Esophagus squamous epithelium (tissue), 4 donors: ENCODE results near the gene ICAM3.

Experiments
- POLR2A ChIP-seq, 4 donors: fragments of 450-650 bp; IDR thresholded peaks; one replicate each; pipeline ENCODE4 v1.6.1; 2017; ENCODE audit warnings: antibody characterized with exemption in 4 of 4, mild to moderate bottlenecking in 4 of 4, moderate library complexity in 3 of 4
- TF ChIP-seq, protein P1 (sequence below), 6 experiments: fragments of 450-650 bp in 4 of 6; fragments of 200-600 bp in 2 of 6; sonication (generic) in 2 of 6; IDR thresholded peaks; one replicate each; pipeline ENCODE4 v1.5.1; 2016 to 2019; ENCODE audit warnings: antibody characterized with exemption in 6 of 6, mild to moderate bottlenecking in 4 of 6, moderate library complexity in 4 of 6

DNA sequence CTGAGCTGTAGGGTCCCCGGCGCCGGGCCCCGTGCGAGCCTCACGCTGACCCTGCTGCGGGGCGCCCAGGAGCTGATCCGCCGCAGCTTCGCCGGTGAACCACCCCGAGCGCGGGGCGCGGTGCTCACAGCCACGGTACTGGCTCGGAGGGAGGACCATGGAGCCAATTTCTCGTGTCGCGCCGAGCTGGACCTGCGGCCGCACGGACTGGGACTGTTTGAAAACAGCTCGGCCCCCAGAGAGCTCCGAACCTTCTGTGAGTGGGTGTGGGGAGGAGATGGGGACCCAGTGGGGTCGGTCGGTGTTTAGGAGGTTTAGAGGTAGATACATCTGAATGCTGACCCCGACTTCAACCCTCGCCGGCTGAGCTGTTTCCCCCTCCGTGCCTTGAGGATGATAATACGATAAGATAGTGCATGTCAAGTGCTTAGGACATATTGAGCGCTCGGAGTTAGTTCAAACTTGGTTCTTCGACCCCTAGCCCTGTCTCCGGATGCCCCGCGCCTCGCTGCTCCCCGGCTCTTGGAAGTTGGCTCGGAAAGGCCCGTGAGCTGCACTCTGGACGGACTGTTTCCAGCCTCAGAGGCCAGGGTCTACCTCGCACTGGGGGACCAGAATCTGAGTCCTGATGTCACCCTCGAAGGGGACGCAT lies 47.7 kb downstream of the ICAM3 start:
- TF ChIP-seq, protein P1, sequence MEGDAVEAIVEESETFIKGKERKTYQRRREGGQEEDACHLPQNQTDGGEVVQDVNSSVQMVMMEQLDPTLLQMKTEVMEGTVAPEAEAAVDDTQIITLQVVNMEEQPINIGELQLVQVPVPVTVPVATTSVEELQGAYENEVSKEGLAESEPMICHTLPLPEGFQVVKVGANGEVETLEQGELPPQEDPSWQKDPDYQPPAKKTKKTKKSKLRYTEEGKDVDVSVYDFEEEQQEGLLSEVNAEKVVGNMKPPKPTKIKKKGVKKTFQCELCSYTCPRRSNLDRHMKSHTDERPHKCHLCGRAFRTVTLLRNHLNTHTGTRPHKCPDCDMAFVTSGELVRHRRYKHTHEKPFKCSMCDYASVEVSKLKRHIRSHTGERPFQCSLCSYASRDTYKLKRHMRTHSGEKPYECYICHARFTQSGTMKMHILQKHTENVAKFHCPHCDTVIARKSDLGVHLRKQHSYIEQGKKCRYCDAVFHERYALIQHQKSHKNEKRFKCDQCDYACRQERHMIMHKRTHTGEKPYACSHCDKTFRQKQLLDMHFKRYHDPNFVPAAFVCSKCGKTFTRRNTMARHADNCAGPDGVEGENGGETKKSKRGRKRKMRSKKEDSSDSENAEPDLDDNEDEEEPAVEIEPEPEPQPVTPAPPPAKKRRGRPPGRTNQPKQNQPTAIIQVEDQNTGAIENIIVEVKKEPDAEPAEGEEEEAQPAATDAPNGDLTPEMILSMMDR (IDR thresholded peaks at IDR 0.05) = no peak
- TF ChIP-seq POLR2A (IDR thresholded peaks at IDR 0.05) = no peak
